A673 (cell line): ENCODE measurements around the gene MSI2. TPM values are rescaled to one million over a fixed set of nuclear protein-coding genes. Genes with fewer than 3 reads are reported as not detected.
A peak's percentile ranks its signal among the peaks of the same experiment; 100 is the strongest.

ENCODE experiments used
- BruUV-seq: library from RNA; stranded (reverse); fragments of 400-500 nt; replicated peaks from 2 replicates; lab custom pipeline; 2021; lab: Mats Ljungman, UMichigan
- CTCF ChIA-PET: fragments of 300-600 bp; sonication (Branson Sonifier 250); formaldehyde crosslinking; loops from one replicate; lab custom pipeline; 2022; ENCODE audit warnings: antibody characterized with exemption; lab: Charles Lee
- POLR2A ChIA-PET: fragments of 300-600 bp; sonication (Branson Sonifier 250); formaldehyde crosslinking; loops from one replicate; lab custom pipeline; 2022; ENCODE audit warnings: antibody characterized with exemption; ENCODE audit not compliant: low non-redundant PET; lab: Charles Lee
- DNase-seq: peaks from one replicate; pipeline ENCODE4 v3.0.0-alpha.2; 2015; ENCODE audit warnings: low spot score
- H3K27ac ChIP-seq: fragments of 200-600 bp; sonication (generic); 2 replicates; pipeline ENCODE4 v1.5.1; 2016; ENCODE audit warnings: mixed run types, low read depth, mild to moderate bottlenecking, mixed read lengths, antibody characterized with exemption, low read length; ENCODE audit not compliant: poor library complexity, severe bottlenecking
- H3K27me3 ChIP-seq: fragments of 200-600 bp; sonication (generic); replicated peaks from 2 replicates; pipeline ENCODE4 v1.6.1; 2017; ENCODE audit warnings: mixed run types, low read depth, mild to moderate bottlenecking, mixed read lengths, antibody characterized with exemption, low read length; ENCODE audit not compliant: insufficient read depth, poor library complexity
- H3K36me3 ChIP-seq: fragments of 200-600 bp; sonication (generic); 2 replicates; pipeline ENCODE4 v1.6.1; 2016; ENCODE audit warnings: mixed run types, mild to moderate bottlenecking, mixed read lengths, antibody characterized with exemption, low read length; ENCODE audit not compliant: insufficient read depth, poor library complexity, severe bottlenecking
- H3K4me1 ChIP-seq: fragments of 200-600 bp; sonication (generic); 2 replicates; pipeline ENCODE4 v1.6.1; 2017; ENCODE audit warnings: mixed run types, mild to moderate bottlenecking, mixed read lengths, antibody characterized with exemption, low read length; ENCODE audit not compliant: insufficient read depth, poor library complexity, severe bottlenecking
- H3K4me3 ChIP-seq: fragments of 200-600 bp; sonication (generic); 2 replicates; pipeline ENCODE4 v1.5.1; 2016; ENCODE audit warnings: low read depth, mixed run types, mild to moderate bottlenecking, mixed read lengths, low read length; ENCODE audit not compliant: poor library complexity, severe bottlenecking
- H3K9me3 ChIP-seq: fragments of 200-600 bp; sonication (generic); 2 replicates; pipeline ENCODE4 v1.6.1; 2016; ENCODE audit warnings: mixed run types, low read depth, mild to moderate bottlenecking, mixed read lengths, antibody characterized with exemption, low read length; ENCODE audit not compliant: poor library complexity, severe bottlenecking
- EZH2 ChIP-seq: fragments of 200-600 bp; sonication (generic); IDR thresholded peaks from 2 replicates; pipeline ENCODE4 v1.6.1; 2017; ENCODE audit warnings: borderline replicate concordance, low read depth, mild to moderate bottlenecking, mixed read lengths, antibody characterized with exemption, low read length; ENCODE audit not compliant: poor library complexity, severe bottlenecking
- intact Hi-C: fragments of 100-400 bp; cut with micrococcal nuclease; formaldehyde crosslinking; loops from one replicate; pipeline ENCODE4 v1.10.0; 2022; ENCODE audit not compliant: unreplicated experiment
- total RNA-seq: library from RNA; stranded (reverse); gene quantifications from 2 replicates; pipeline ENCODE4 v1.2.3, GENCODE V29; 2021
- TF ChIP-seq, protein P1 (sequence below): fragments of 300-800, 200-600 bp; sonication (generic); conservative IDR thresholded peaks from 2 replicates; pipeline ENCODE4 v1.5.1; 2017; ENCODE audit warnings: low read depth, mild to moderate bottlenecking, antibody characterized with exemption, low read length, moderate library complexity, mixed read lengths

Gene MSI2
- total RNA-seq, 1 experiment from 2014 or later, result 108 TPM

DNA sequence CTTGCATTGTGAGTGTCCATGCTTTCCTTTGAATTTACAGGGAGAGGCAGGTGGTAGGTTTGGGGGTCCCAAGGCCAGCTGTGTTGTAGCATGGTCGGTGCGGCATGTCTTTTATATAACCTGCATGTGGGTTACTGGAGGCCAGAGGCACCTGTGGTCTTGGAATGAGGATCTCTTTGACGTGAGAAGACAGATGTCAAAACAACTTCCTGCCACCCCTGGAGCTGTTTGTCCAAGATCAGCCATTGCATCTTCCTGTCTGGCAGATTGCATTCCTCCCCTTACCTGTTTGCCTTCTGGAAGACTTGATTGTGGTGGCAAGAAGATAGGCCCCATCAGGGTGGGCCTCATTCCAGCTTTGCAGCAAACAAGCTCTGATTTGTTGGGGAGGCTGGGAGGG lies 175.1 kb downstream of the MSI2 start:
- Histone ChIP-seq H3K27ac (no peak overlapping the region), H3K4me3 (no peak overlapping the region), H3K4me1 (peaks cover 18% of the 10 kb centered on the region), H3K9me3 (no peaks in the 10 kb centered on the region), H3K27me3 (no peaks in the 10 kb centered on the region), H3K36me3 (no peaks in the 10 kb centered on the region)
- intact Hi-C loops, result no loop called here
- BruUV-seq, result no TSS peak
- ChIA-PET CTCF (no interaction called here), POLR2A (no interaction called here)
- TF ChIP-seq EZH2, result no peak
- TF ChIP-seq, protein P1, sequence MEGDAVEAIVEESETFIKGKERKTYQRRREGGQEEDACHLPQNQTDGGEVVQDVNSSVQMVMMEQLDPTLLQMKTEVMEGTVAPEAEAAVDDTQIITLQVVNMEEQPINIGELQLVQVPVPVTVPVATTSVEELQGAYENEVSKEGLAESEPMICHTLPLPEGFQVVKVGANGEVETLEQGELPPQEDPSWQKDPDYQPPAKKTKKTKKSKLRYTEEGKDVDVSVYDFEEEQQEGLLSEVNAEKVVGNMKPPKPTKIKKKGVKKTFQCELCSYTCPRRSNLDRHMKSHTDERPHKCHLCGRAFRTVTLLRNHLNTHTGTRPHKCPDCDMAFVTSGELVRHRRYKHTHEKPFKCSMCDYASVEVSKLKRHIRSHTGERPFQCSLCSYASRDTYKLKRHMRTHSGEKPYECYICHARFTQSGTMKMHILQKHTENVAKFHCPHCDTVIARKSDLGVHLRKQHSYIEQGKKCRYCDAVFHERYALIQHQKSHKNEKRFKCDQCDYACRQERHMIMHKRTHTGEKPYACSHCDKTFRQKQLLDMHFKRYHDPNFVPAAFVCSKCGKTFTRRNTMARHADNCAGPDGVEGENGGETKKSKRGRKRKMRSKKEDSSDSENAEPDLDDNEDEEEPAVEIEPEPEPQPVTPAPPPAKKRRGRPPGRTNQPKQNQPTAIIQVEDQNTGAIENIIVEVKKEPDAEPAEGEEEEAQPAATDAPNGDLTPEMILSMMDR, result no peak
- DNase-seq, result no peak

- Histone ChIP-seq H3K27me3 (no peaks in the 10 kb centered on the region), H3K9me3 (no peaks in the 10 kb centered on the region), H3K36me3 (no peaks in the 10 kb centered on the region), H3K4me3 (no peak overlapping the region), H3K4me1 (peaks cover 12% of the 10 kb centered on the region), H3K27ac (no peak overlapping the region)
- CTCF ChIA-PET, result no interaction called here
- no peak for TF ChIP-seq EZH2
- TF ChIP-seq, protein P1, result 0 out of 2 replicates have a peak, but pooled peaks have one; percentile 15
- POLR2A ChIA-PET, result no interaction called here
- intact Hi-C loops, result no loop called here
- no peak for DNase-seq
- no TSS peak for BruUV-seq
Observed at GRCh38 chr17:57432507-57433277, 176.4 kb downstream of the MSI2 start.

- no peaks in the 10 kb centered on the region for H3K9me3 ChIP-seq
- no TSS peak for BruUV-seq
- POLR2A ChIA-PET, result no interaction called here
- CTCF ChIA-PET, result no interaction called here
- H3K36me3 ChIP-seq, result no peaks in the 10 kb centered on the region
- TF ChIP-seq EZH2, result no peak
- TF ChIP-seq, protein P1, result no peak
- intact Hi-C loops, result no loop called here
- H3K27me3 ChIP-seq, result no peaks in the 10 kb centered on the region
- H3K4me1 ChIP-seq, result peaks cover 12% of the 10 kb centered on the region
- no peak overlapping the region for H3K4me3 ChIP-seq
- no peak for DNase-seq
- H3K27ac ChIP-seq, result no peak overlapping the region
Observed at GRCh38 chr17:57433452-57433851, 177.1 kb downstream of the MSI2 start.
